ENCODE data around the gene GPATCH8. TPM values are rescaled to one million over a fixed set of nuclear protein-coding genes. Genes with fewer than 3 reads are reported as not detected.
A peak's percentile ranks its signal among the peaks of the same experiment; 100 is the strongest.

The GPATCH8 gene
- total RNA-seq, 2 donors from 2014 or later = 25.7 to 33.9 TPM

DNA sequence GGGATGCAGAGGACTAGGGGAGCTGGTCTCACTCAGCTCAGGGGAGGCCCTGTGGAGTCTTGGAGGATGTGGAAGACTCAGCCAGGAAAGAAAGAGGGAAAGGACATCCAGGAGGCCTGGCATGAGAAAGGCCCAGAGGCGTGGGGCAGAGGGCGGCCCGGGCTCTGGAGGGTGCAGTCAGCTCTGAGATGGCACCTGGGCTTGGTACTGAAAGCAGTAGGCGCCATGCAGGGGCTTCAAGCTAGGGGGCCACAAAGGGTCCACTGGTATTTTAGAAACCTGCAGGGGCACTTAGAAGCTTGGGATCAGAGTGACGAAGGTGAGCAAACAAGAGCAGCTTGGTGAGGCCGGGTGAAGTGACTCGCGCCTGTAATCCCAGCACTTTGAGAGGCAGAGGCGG is 145.1 kb downstream of the GPATCH8 start:
- intact Hi-C loops (cut with DNase I) = no loop called here
- ATAC-seq = no peak

DNA sequence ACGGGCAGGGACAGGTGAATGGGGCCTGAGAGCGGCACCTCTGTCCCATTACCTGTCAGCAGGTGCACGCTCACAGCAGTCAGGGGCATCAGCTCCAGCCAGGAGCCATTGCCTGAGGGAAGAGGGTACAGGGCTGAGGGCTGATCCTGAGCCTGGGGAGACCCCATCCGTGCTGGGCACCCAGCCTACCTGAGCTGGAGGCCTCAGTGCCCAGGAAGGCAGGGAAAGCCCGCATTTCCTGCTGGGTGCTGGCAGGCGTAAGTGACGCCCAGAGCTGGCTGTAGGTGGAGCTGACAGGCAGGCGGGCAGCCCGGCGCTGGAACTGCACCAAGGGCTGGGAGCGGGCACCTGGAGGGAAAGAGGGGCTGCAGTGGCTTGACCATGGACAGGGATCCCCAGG is 147.0 kb downstream of the GPATCH8 start:
- 74 to 100% methylated on average over 2 to 9 of the region's 11 CpGs for WGBS, 2 donors
- Histone ChIP-seq H3K36me3 (replicated peaks in 1 of 2; ENCODE audit: insufficient read depth in 1 of 2, low read depth in 2 of 2) (peaks cover 8 to 15% of the 10 kb centered on the region in 2 donors), H3K4me3 (no peak overlapping the region), H3K27ac (no peak overlapping the region), H3K4me1 (peaks cover 6% of the 10 kb centered on the region), H3K27me3 (no peaks in the 10 kb centered on the region), H3K9me3 (no peaks in the 10 kb centered on the region)
- TF ChIP-seq POLR2A (IDR thresholded peaks at IDR 0.05) = no peak
- TF ChIP-seq, protein P1, sequence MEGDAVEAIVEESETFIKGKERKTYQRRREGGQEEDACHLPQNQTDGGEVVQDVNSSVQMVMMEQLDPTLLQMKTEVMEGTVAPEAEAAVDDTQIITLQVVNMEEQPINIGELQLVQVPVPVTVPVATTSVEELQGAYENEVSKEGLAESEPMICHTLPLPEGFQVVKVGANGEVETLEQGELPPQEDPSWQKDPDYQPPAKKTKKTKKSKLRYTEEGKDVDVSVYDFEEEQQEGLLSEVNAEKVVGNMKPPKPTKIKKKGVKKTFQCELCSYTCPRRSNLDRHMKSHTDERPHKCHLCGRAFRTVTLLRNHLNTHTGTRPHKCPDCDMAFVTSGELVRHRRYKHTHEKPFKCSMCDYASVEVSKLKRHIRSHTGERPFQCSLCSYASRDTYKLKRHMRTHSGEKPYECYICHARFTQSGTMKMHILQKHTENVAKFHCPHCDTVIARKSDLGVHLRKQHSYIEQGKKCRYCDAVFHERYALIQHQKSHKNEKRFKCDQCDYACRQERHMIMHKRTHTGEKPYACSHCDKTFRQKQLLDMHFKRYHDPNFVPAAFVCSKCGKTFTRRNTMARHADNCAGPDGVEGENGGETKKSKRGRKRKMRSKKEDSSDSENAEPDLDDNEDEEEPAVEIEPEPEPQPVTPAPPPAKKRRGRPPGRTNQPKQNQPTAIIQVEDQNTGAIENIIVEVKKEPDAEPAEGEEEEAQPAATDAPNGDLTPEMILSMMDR (IDR thresholded peaks at IDR 0.05) = no peak
- intact Hi-C loops (cut with DNase I) = no loop called here
- DNase-seq (no peak), ATAC-seq (no peak)

More for the DNA sequence above, 145.1 kb downstream of the GPATCH8 start:
- 64 to 68% methylated on average over 9 of the region's 9 CpGs for WGBS, 2 donors
- no peak for DNase-seq
- H3K36me3 ChIP-seq (replicated peaks in 1 of 2; ENCODE audit: insufficient read depth in 1 of 2, low read depth in 2 of 2) = no peaks in the 10 kb centered on the region
- H3K9me3 ChIP-seq = no peaks in the 10 kb centered on the region
- no peak for TF ChIP-seq POLR2A (IDR thresholded peaks at IDR 0.05)
- TF ChIP-seq, protein P1 (IDR thresholded peaks at IDR 0.05) = no peak
- H3K4me1 ChIP-seq = peaks cover 15% of the 10 kb centered on the region
- no peak overlapping the region for H3K27ac ChIP-seq
- no peak overlapping the region for H3K4me3 ChIP-seq
- H3K27me3 ChIP-seq = no peaks in the 10 kb centered on the region

DNA sequence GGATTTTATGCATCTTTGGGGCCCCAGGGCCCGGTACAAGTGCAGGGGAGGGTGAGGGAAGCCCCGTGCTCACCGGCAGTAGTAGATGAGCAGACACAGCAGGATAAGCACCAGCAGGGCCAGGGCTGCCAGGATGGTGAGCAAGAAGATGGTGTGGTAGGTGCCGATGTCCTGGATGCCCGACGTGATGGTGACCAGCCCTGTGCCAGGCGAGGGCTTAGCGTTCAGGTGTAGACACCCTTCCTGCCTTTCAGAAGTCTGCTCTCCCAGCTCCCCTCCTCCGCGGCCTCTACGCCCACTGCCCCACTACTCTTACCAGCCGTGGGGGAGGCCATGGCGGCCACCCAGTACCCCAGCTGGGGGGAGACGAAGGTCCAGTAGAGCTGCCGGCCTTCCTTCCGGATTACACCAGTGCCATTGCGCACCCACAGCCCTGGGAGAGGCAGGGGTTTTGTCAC is 147.5 kb downstream of the GPATCH8 start:
- Histone ChIP-seq H3K9me3 (no peaks in the 10 kb centered on the region), H3K27ac (no peak overlapping the region), H3K4me1 (peaks cover 6% of the 10 kb centered on the region), H3K36me3 (replicated peaks in 1 of 2; ENCODE audit: insufficient read depth in 1 of 2, low read depth in 2 of 2) (peaks cover 8 to 15% of the 10 kb centered on the region in 2 donors), H3K27me3 (no peaks in the 10 kb centered on the region), H3K4me3 (no peak overlapping the region)
- intact Hi-C loops (cut with DNase I) = no loop called here
- ATAC-seq = no peak
- WGBS, 2 donors = 83% methylated on average over 16 to 17 of the region's 17 CpGs
- TF ChIP-seq, protein P1 (IDR thresholded peaks at IDR 0.05) = no peak
- no peak for TF ChIP-seq POLR2A (IDR thresholded peaks at IDR 0.05)
- DNase-seq = no peak

DNA sequence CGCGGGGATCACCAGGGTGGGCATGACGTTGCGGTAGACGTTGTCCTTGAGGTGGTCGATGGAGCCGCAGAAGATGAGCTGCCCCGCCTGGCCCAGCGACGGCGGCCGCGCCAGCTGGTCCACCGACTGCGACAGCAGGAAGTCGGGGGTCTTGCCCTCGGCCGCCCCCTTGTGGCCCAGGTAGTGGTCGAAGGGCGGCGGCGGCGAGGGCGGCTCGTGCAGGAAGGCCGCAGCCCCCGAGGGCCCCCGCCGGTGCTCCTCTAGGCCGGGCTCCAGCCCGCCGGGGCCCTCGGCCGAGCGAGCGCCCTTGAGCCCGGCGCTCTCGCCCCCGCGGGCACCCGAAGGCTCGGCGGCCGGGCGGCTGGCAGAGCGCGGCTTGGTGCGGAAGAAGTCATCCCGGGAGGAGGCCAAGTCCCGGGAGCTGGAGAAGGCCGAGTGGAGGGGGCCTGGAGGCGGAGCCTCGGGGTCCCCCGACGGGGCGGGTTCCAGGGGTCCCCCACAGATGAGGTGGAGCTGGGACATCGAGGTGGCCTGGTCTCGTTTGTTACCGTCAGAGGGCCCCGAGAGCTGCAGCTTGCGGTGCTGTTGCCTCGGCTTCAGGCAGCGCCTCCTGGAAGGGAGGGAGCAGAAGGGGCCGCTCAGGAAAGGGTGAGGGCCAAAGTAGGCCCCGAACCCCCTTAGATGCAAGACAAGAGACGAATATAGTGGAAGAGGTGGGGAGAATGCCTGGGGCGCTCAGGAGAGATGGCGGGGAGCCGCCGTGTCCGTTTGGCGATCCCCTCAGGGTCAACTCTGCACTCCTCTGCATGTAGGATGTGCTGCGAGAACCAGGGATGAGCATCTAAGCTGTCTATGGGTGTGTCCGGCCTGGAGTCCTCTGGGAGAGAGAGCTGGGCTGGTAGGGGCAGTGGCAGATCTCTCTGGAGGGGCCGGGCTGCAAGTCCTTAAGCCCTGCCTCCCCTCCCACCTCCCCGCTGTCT is 148.3 kb downstream of the GPATCH8 start:
- no peak overlapping the region for H3K27ac ChIP-seq

More for the DNA sequence above, 148.3 kb downstream of the GPATCH8 start:
- intact Hi-C loops (cut with DNase I) = no loop called here
- Histone ChIP-seq H3K36me3 (replicated peaks in 1 of 2; ENCODE audit: insufficient read depth in 1 of 2, low read depth in 2 of 2) (peaks cover 8 to 18% of the 10 kb centered on the region in 2 donors), H3K27me3 (no peaks in the 10 kb centered on the region), H3K4me3 (no peak overlapping the region), H3K9me3 (no peaks in the 10 kb centered on the region), H3K4me1 (peaks cover 6% of the 10 kb centered on the region)
- DNase-seq = peak; percentile 28 to 61 (median 42)
- 43 to 65% methylated on average over 18 to 75 of the region's 77 CpGs for WGBS, 2 donors
- ATAC-seq = peak; percentile 8
- TF ChIP-seq, protein P1 (IDR thresholded peaks at IDR 0.05) = peak in 6 of 7 experiments; percentile 11 to 45 (median 22)
- no peak for TF ChIP-seq POLR2A (IDR thresholded peaks at IDR 0.05)

Data from body of pancreas (tissue), 4 donors.